Measurements from ENCODE around the gene TMEM245.

DNA sequence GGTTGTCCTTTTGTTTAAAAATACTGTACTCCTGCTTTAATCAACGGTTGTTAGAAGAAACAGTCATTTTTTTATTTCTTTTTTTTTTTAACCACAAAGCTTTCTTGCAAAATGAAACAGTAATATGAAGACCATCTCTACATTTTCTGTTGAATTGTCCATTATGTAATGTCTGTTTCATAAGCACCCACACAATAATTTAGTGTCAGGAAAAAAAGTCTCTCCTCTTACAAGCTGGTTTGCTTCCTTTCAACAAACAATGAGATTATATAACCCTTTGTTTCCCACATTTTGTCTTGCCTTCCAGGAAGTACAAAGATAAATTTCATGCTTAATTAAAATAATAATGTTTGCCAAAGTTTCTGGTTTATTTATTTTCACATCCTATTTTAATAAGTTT, 123.1 kb downstream of the TMEM245 start:
- TF ChIP-seq CTCF (conservative IDR thresholded peaks at IDR 0.05; ENCODE audit: low read depth, low read length): no peak
- no peak for TF ChIP-seq EZH2 (IDR thresholded peaks at IDR 0.05; ENCODE audit: borderline replicate concordance, low read depth, low read length, poor library complexity, severe bottlenecking)
